GM12891 (cell line): ENCODE measurements around the gene CNTD1.

ENCODE experiments used
- DNase-seq: peaks from one replicate; pipeline ENCODE4 v3.0.0; 2011; ENCODE audit warnings: low spot score; ENCODE audit not compliant: insufficient read length
- FAIRE-seq: peaks from 2 replicates; lab custom pipeline; 2011; peaks lifted over from hg19 to GRCh38; lab: Jason Lieb, UNC
- PAX5 ChIP-seq: IDR thresholded peaks from 2 replicates; pipeline ENCODE4 v1.6.1; 2011; ENCODE audit warnings: low read length, moderate library complexity, mild to moderate bottlenecking; ENCODE audit not compliant: insufficient read depth, severe bottlenecking
- POLR2A ChIP-seq: IDR thresholded peaks from 2 replicates; pipeline ENCODE4 v1.6.1; 2011; ENCODE audit warnings: low read depth, low read length, control low read depth
- POLR2AphosphoS5 ChIP-seq: IDR thresholded peaks from 2 replicates; pipeline ENCODE4 v1.6.1; 2011; ENCODE audit warnings: low read depth, low read length, control low read depth
- POU2F2 ChIP-seq: IDR thresholded peaks from 2 replicates; pipeline ENCODE4 v1.6.1; 2011; ENCODE audit warnings: low read depth, mild to moderate bottlenecking, control low read depth, low read length, moderate library complexity
- SPI1 ChIP-seq: IDR thresholded peaks from 2 replicates; pipeline ENCODE4 v1.6.1; 2011; ENCODE audit warnings: low read depth, low read length, control low read depth
- TAF1 ChIP-seq: IDR thresholded peaks from 2 replicates; pipeline ENCODE4 v1.6.1; 2011; ENCODE audit warnings: low read depth, low read length, control low read depth

CNTD1 gene

DNA sequence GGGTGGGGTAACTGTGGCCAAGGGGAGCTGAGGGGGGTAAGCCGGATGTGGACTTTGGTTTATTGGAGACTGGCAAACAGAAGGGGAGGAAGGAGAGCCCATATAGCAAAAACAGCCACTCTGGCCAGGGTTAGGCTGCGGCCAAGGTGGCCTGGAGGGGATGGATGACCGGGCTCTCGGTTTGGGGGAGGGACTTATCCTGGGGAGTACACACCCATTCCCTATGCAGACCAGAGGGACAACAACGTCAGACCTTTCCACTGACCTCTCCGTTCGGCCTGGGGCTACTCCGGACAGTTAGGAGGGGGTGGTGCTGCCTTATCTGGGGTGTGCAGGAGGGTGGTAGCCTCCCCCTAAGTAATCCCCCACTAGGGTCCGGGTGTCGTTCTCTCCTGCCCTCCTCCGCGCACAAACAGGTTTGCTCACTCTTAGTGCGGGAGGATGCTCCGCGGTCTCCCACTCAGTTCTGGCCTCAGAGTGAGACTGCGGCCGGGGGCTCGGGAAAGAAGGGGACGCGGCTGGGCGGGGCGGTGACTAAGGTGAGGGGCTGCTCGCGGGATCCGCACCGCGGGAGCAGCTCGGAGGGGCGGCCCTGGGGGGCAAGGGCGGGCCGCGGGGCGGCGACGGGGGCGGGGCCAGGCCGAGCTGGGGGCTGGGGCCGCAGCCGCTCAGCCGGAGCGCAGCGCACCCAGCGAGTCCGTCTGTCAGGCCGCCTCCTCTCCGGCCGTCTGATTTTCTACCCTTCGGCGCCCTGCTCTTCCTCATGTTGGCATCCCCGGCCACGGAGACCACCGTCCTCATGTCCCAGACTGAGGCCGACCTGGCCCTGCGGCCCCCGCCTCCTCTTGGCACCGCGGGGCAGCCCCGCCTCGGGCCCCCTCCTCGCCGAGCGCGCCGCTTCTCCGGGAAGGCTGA, 18.5 kb upstream of the CNTD1 start, which contains the start of gene WNK4:
WNK4 (plus strand) TSS at position 675 of the 915 bp plus-strand sequence; CDS start at position 764, 89 bp downstream.
- TF ChIP-seq PAX5 (no peak), POLR2AphosphoS5 (peak; percentile 12; the same call in 1 of the 2 replicates), TAF1 (no peak), SPI1 (no peak)
- DNase-seq (no peak), FAIRE-seq (no peak)

DNA sequence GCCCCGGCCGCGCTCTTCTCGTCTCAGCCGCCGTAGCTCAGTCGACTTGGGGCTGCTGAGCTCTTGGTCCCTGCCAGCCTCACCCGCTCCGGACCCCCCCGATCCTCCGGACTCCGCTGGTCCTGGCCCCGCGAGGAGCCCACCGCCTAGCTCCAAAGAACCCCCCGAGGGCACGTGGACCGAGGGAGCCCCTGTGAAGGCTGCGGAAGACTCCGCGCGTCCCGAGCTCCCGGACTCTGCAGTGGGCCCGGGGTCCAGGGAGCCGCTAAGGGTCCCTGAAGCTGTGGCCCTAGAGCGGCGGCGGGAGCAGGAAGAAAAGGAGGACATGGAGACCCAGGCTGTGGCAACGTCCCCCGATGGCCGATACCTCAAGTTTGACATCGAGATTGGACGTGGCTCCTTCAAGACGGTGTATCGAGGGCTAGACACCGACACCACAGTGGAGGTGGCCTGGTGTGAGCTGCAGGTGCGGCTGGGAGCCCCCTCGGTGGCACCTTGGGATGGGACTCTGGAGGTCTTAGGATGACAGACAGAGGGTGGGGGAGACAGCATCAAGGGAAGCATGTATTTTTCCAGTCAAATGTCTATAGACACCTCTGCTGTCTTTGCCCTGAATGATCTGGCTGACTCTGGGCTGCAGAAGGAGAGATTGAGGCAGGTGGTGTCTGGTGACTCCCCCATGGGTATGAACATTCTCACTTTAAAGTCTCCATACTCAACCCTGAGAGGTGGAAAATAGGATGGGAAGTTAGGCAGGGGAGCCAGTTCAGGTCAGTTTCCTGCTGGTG, 17.6 kb upstream of the CNTD1 start:
- TF ChIP-seq PAX5 (no peak), TAF1 (no peak), SPI1 (no peak), POLR2A (no peak; the same call in 1 of the 2 replicates), POU2F2 (no peak), POLR2AphosphoS5 (no peak)
- DNase-seq = no peak
- FAIRE-seq = no peak

DNA sequence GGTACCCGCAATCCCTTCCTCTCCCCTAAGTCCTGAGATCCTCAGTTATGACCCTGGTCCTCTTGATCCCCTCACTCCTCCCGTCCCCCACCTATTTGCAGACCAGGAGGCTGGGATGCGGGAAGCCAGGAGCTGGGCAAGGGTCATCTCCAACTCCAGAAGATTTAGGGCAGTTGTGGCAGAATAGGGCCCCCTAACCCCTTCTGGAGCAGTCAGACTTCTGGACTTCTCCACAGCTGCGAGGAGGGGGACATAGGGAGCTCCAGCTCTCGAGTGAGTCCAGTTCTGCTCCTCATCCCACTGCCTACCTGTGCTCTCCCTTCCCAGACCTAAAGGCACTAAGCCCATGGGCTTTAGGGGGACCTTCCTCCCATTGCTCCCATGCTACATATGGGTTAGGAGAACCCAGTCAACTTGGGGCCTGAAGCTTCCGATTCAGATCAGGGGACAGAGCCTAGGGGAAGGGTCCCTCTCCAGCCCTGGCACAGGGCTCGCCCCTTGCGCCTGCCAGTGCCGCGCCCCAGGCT, 17.0 kb upstream of the CNTD1 start:
- TF ChIP-seq POLR2A = no peak
- TF ChIP-seq POLR2AphosphoS5 = no peak
- TF ChIP-seq PAX5 = no peak
- no peak for TF ChIP-seq POU2F2
- TF ChIP-seq SPI1 = no peak
- no peak for TF ChIP-seq TAF1
- FAIRE-seq (no peak), DNase-seq (no peak)

DNA sequence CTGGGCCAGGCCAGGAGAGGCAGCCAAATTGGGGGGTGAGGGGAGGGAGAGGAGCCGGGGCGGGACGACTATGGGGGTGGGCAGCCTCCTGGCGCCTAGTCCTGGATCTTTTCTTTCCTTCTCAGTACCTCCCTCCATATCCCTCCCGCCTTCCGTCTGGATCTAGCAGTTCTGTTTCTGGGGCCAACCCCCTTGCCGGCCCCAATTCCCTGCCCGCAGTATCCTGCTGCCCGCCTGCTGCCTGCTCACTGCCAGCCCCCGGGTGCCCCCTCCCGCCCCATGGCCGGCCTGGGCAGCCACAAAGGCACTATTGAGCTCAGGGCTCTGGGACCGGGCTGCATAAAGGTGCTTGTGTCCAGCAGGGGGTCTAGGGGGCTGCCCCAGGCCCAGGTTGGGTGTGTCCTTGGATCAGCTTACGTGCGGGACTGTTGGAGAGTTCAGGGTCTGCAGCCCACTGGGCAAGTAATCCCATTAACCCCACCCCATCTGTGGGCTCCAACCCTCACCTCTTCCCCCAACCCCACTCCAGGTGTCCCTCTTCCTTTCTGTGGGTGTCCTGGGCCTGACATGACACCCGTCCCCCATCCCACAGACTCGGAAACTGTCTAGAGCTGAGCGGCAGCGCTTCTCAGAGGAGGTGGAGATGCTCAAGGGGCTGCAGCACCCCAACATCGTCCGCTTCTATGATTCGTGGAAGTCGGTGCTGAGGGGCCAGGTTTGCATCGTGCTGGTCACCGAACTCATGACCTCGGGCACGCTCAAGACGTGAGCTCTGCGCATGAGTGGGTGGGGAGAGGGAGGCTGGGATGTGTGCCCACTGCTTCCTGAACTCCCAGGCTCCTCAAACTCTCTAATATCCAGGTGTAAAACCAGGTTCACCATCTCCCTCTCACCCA, 16.2 kb upstream of the CNTD1 start:
- TF ChIP-seq SPI1 (no peak), POLR2AphosphoS5 (no peak), TAF1 (no peak), POLR2A (no peak), POU2F2 (no peak), PAX5 (no peak)
- DNase-seq = no peak
- FAIRE-seq = no peak

DNA sequence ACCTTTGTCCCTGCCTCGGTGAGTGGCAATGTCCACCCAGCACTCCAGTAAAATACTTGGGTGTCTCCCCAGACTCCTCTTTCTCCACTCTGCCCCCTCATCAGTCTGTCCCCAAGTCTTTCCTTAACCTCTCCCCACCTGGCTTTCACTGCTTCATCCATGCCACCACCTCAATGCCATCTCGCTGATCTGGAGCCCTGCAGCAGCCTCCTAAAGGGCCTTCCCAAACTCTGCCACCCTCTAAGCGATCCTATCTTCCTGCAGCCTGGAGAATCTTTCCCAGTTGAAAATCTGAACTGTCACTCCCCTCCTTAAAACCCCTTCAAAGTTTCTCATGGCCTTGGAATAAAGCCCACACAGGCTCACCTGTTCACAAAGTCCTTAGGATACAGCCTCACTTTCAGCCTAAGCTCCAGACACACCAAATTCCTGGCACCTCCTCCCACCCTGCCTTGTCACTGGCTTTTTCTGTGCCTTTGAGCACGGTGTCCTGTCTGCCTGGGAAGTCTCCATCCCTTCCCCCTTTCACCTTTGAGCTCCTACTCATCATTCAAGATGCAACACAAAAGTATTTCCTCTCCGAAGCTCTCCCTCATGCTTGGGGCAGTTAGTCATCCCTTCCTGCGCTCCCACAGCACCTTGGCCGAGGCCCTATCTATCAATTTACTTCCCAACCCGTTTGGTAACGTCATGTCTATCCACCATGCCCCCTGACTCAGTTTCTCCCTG, 15.4 kb upstream of the CNTD1 start:
- TF ChIP-seq POLR2AphosphoS5 (no peak), TAF1 (no peak), PAX5 (no peak), SPI1 (no peak), POU2F2 (no peak), POLR2A (no peak)
- DNase-seq = no peak
- FAIRE-seq = no peak

DNA sequence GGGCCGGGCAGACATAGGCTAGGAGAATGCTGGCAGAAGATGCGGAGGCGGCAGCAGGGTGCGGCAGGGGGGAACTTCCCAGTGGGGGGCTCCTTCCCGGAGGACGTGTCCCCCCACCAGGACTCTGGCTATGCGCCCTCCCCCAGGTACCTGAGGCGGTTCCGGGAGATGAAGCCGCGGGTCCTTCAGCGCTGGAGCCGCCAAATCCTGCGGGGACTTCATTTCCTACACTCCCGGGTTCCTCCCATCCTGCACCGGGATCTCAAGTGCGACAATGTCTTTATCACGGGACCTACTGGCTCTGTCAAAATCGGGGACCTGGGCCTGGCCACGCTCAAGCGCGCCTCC, 14.9 kb upstream of the CNTD1 start:
- no peak for DNase-seq
- FAIRE-seq = no peak
- TF ChIP-seq TAF1 = no peak

DNA sequence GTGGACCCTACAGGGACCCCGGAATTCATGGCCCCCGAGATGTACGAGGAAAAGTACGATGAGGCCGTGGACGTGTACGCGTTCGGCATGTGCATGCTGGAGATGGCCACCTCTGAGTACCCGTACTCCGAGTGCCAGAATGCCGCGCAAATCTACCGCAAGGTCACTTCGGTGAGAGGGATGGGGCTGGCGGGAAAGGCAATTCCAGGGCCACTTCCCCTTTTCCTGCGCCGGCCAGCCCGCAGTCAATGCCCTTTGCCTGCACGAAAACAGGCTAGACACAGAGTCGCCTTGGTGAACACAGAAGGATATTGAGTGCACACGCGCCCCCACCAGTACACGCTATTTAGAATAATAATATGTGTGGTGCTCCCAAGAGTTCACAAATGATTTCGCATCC, 14.3 kb upstream of the CNTD1 start:
- FAIRE-seq (peak; percentile 31), DNase-seq (no peak)
- no peak for TF ChIP-seq POU2F2
- no peak for TF ChIP-seq POLR2AphosphoS5
- no peak for TF ChIP-seq TAF1
- peak; percentile 63 for TF ChIP-seq SPI1

DNA sequence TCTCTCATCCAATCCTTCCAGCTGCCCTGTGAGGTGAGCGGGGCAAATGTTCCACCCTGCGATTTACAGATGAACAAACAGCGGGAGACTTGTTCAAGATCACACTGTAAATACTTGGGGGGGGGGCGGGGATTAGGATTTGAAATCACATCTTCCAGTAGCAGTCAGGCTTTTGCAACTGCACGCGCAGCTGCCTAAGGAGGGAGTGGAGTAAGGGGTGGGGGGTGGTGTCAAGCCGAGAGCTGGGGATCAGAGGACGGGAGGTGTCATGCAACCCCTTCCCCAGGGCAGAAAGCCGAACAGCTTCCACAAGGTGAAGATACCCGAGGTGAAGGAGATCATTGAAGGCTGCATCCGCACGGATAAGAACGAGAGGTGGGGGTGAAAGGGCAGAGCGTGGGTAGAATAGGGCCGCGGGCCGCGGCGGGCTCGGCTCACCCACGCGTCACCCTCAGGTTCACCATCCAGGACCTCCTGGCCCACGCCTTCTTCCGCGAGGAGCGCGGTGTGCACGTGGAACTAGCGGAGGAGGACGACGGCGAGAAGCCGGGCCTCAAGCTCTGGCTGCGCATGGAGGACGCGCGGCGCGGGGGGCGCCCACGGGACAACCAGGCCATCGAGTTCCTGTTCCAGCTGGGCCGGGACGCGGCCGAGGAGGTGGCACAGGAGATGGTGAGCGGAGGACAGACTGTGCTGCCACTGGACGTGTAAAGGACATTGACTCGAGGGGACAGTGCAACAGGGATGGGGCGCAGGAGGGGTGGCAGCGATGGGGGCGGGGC, 13.7 kb upstream of the CNTD1 start:
- FAIRE-seq (no peak), DNase-seq (no peak)
- TF ChIP-seq PAX5 = no peak
- no peak for TF ChIP-seq TAF1
- no peak for TF ChIP-seq SPI1
- TF ChIP-seq POLR2A = no peak
- no peak for TF ChIP-seq POU2F2
- no peak for TF ChIP-seq POLR2AphosphoS5
